GM21825 (cell line): ENCODE measurements around the gene PEG3.

Experiments
- ATAC-seq: cut with Tn5 transposase; IDR thresholded peaks from one replicate; pipeline ENCODE4 v1.9.1; 2021; ENCODE audit warnings: mild to moderate bottlenecking, moderate library complexity; ENCODE audit not compliant: unreplicated experiment

PEG3 gene

GRCh38 chr19:56811480-56811879, 29.0 kb downstream of the PEG3 start:
- ATAC-seq, result no peak

GRCh38 chr19:56810260-56810659, 30.3 kb downstream of the PEG3 start:
- no peak for ATAC-seq

GRCh38 chr19:56808717-56809392, 31.7 kb downstream of the PEG3 start:
- ATAC-seq, result no peak

GRCh38 chr19:56806639-56807038, 33.9 kb downstream of the PEG3 start:
- ATAC-seq, result no peak
